ENCODE measurements around the gene SEMA3E. TPM values are rescaled to one million over a fixed set of nuclear protein-coding genes. Genes with fewer than 3 reads are reported as not detected.
"Not testable (repeated sequence)": the region's sequence is repeated elsewhere in the genome, so short reads cannot be mapped to it uniquely, and the experiment has no call there.

SEMA3E gene
- total RNA-seq, 1 experiment from 2014 or later: 4.1 TPM

DNA sequence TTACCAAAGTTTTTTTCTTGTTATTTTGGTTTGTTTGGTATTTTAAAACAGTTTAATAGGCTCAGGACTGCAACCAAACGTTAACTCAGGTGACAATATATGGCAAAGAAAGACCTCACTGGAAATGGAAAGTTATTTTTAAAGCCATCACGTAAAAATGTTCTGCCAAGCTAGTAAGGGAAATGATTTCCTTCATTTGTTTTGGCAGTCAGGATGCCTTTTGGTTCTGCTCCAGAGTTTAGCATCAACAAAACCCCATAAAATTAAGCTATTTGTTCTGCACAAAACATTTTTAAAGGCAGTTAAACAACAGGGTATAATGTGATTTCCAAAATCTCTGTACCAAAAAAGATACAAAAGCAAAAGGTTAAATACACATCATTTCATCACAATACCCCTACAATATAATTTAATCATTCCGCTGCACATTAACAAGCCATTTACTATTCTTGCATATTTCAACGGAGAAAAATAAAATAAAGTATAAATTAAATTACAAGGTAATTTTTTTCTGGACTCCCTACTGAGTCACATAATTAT, 172.4 kb downstream of the SEMA3E start:
- DNase-seq (ENCODE audit: low read depth, low spot score): no peak
- in situ Hi-C loops (cut with HindIII; ENCODE audit: low pct_unique_long_range_greater_than_20kb, low sequenced_read_pairs): no loop called here

DNA sequence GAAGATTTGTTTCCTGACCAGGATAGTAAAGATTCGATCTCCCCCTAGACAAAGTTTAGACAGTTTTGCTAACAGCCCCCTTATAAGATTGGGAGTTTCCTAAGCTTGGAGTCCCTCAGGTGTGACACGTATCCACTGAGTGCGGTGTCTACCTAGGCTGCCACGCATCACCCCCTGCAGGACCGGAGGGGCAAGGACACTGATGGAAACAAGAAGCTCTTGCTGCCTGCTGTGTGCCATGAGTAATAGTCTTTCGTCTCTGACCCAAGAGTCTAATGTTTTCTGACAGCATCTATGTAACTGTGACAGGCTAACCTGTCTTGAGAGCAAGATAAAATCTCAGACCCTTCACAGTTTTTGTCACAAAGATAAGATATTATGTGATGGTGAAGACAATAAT, 173.5 kb downstream of the SEMA3E start:
- in situ Hi-C loops (cut with HindIII; ENCODE audit: low pct_unique_long_range_greater_than_20kb, low sequenced_read_pairs): no loop called here

DNA sequence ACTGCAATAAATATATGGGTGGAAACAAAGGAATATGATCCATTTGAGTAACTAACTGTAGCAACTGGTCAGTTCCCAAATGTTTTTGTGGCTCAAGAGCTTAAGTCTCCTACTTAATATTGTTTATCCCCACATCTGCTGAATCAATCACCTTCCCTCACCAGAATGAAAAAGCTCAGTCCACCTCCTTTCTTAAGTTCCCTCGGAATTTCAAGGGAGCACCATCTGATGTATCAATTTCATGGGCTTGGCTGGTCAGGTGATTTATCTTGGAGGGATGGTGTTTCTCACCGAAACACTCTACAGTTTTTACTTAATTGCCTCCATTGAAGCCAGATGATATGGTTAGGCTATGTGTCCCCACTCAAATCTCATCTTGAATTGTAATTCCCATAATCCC, 176.6 kb downstream of the SEMA3E start:
- in situ Hi-C loops (cut with HindIII; ENCODE audit: low pct_unique_long_range_greater_than_20kb, low sequenced_read_pairs): no loop called here
- DNase-seq (ENCODE audit: low read depth, low spot score): no peak

More for the DNA sequence above, 173.5 kb downstream of the SEMA3E start:
- peak; percentile 41 for DNase-seq (ENCODE audit: low read depth, low spot score)

- DNase-seq (ENCODE audit: low read depth, low spot score): no peak
- in situ Hi-C loops (cut with HindIII; ENCODE audit: low pct_unique_long_range_greater_than_20kb, low sequenced_read_pairs): no loop called here
These were observed 179.4 kb downstream of the SEMA3E start for GRCh38 chr7:83469491-83469890.

GRCh38 chr7:83469076-83469475, 179.9 kb downstream of the SEMA3E start:
- in situ Hi-C loops (cut with HindIII; ENCODE audit: low pct_unique_long_range_greater_than_20kb, low sequenced_read_pairs): no loop called here
- peak; percentile 20 for DNase-seq (ENCODE audit: low read depth, low spot score)

DNA sequence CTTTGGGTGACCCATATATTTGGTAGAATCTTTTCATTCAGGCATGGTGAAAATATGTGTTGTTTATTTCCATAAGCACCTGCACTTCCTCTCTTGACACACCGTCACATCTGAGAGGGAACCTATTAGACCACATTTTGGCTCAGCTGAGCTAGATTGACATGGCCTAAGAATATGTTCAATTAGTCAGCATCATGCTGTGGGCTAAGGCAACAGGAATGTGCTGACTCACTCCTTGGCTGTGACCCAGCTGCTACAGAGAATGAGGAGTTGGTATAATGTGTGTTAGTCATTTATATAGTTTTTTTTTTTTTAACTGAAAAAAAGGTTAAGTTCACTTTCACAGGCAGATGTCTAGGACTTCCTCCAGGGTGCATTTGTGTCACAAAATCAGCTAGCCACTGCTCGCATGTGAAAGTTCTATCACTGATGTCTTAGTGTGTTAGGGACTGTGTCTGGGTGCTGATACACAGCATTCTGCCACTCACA, 180.6 kb downstream of the SEMA3E start:
- in situ Hi-C loops (cut with HindIII; ENCODE audit: low pct_unique_long_range_greater_than_20kb, low sequenced_read_pairs): no loop called here

DNA sequence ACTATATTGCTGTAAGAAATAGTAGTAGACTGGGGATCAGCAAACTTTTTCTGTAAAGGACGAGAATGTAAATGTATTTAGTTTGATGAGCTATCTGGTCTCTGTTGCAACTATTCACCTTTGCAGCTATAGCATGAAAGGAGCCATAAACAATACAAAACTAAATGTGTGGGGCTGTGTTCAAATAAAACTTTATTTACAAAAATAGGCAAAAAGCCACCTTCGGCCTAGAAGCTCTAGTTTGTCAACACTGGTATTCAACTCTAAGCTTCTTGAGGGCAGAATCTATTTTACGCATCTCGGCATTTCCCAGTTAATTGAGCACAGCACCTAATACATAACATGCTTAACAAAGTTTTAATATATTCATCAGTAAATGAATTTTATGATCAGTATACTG, 181.4 kb downstream of the SEMA3E start:
- in situ Hi-C loops (cut with HindIII; ENCODE audit: low pct_unique_long_range_greater_than_20kb, low sequenced_read_pairs): no loop called here
- DNase-seq (ENCODE audit: low read depth, low spot score): no peak

More for the DNA sequence above, 180.6 kb downstream of the SEMA3E start:
- peak; percentile 91 for DNase-seq (ENCODE audit: low read depth, low spot score)

GRCh38 chr7:83466956-83467355, 182.0 kb downstream of the SEMA3E start:
- in situ Hi-C loops (cut with HindIII; ENCODE audit: low pct_unique_long_range_greater_than_20kb, low sequenced_read_pairs): no loop called here
- no peak for DNase-seq (ENCODE audit: low read depth, low spot score)

DNA sequence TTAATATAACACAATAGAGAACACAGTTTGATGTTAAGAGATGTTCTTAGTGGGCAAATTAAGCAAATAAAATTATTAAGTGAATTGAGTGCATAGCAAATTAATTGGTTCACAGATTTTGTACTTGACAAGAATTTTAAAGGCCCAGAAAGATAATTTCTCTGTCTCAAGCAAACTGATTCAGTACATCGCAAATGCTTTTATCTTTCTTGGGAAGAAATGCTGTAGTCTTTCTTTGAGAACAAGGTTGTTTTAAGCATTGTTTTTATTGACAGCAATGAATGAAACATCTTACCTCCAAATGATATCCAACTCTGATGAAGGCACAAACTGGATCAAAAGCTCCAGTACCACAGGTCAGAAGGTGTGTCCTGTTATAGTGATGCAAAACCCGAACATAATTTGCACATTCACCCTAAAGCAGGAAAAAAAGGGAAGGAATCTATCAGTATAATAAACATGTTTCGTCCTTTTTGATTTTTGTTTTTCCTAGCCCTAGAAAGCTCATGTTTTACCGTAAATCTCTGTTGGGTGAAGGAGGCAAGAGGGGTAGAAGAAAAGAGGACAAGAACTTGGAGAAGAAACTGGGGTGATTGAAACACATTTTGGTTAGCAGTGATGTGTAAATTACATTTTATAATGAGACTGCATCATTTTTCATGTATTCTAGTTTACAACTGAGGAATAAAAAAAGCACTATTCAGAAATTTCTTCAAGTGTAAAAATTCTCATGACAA, 182.6 kb downstream of the SEMA3E start:
- in situ Hi-C loops (cut with HindIII; ENCODE audit: low pct_unique_long_range_greater_than_20kb, low sequenced_read_pairs): no loop called here
- no peak for DNase-seq (ENCODE audit: low read depth, low spot score)

DNA sequence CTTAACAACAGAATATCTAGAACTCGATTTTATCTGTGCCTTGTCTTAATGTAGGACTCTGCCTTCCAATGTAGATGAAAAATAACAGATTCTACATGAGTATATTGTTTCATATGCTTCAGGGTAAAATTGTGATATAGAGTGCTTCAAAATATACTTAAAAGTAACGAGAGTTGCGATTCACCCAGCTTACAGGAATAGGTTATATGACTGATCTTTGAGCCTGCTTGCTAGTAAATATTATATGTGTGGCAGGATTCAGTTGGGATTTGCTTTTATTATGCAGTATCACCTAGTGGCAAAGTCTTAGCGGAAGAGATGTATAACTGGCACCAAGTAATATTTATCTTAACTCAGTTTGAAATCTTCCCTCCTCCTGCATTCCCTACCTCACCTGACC, 183.3 kb downstream of the SEMA3E start:
- DNase-seq (ENCODE audit: low read depth, low spot score): no peak
- in situ Hi-C loops (cut with HindIII; ENCODE audit: low pct_unique_long_range_greater_than_20kb, low sequenced_read_pairs): no loop called here

- DNase-seq (ENCODE audit: low read depth, low spot score); in situ Hi-C loops (cut with HindIII; ENCODE audit: low pct_unique_long_range_greater_than_20kb, low sequenced_read_pairs): not testable (repeated sequence)
These were observed 187.1 kb downstream of the SEMA3E start for GRCh38 chr7:83461820-83462219.

DNA sequence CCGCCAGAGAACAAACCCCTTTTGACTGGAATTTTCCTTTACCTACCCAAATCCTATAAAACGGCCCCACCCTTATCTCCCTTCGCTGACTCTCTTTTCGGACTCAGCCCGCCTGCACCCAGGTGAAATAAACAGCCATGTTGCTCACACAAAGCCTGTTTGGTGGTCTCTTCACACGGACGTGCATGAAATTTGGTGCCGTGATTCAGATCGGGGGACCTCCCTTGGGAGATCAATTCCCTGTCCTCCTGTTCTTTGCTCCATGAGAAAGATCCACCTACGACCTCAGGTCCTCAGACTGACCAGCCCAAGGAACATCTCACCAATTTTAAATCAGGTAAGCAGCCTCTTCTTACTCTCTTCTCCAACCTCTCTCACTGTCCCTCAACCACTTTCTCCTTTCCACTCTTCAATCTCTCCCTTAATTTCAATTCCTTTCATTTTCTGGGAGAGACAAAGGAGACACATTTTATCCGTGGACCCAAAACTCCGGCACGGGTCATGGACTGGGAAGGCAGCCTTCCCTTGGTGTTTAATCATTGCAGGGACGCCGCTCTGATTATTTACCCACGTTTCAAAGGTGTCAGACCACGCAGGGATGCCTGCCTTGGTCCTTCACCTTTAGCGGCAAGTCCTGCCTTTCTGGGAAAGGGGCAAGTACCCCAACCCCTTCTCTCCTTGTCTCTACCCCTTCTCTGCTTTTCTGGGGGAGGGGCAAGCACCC, 188.8 kb downstream of the SEMA3E start:
- DNase-seq (ENCODE audit: low read depth, low spot score); in situ Hi-C loops (cut with HindIII; ENCODE audit: low pct_unique_long_range_greater_than_20kb, low sequenced_read_pairs): not testable (repeated sequence)

- in situ Hi-C loops (cut with HindIII; ENCODE audit: low pct_unique_long_range_greater_than_20kb, low sequenced_read_pairs); DNase-seq (ENCODE audit: low read depth, low spot score): not testable (repeated sequence)
These were observed 189.6 kb downstream of the SEMA3E start for GRCh38 chr7:83459101-83459929.

DNA sequence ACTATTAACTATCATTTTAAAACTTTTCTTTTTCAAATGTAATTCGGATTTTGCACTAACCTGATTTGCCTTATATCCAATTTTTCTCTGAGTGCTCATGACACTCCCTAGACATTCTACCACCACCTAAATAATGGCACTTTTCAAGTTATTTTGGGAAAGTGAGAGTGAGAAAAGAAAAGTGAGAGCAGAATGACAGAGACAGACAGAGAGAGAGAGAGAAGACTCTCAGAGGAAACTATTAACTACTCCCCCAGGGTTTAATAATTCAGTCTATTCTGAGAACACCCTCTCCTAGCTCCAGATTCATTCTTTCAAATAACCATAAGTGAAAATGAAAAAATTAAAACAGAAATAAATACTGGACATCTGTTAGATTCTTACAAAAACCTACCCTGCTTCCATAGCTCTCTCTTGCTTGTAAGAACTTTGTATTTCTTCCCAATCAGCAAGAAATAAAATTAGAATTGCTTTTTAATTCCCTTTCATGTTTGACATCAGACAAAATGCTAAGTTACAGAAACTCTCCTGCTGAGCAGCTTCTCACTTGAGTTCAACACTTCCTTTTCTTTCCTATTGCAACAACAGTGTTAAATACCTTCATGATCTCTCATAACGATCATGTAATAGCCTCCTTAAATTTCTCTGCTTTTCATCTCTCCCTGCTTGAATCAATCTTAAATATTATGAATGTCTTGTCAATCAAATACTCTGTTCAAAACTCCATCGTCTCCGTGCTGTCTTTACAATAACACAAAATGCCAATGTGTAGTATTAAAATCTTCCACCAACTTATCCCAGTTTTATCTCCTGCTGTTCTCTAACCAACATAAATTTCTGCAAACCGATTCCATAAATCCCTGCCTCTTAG, 191.7 kb downstream of the SEMA3E start:
- in situ Hi-C loops (cut with HindIII; ENCODE audit: low pct_unique_long_range_greater_than_20kb, low sequenced_read_pairs): no loop called here
- no peak for DNase-seq (ENCODE audit: low read depth, low spot score)

- DNase-seq (ENCODE audit: low read depth, low spot score): no peak
- in situ Hi-C loops (cut with HindIII; ENCODE audit: low pct_unique_long_range_greater_than_20kb, low sequenced_read_pairs): no loop called here
These were observed 192.5 kb downstream of the SEMA3E start for GRCh38 chr7:83456413-83456812.

DNA sequence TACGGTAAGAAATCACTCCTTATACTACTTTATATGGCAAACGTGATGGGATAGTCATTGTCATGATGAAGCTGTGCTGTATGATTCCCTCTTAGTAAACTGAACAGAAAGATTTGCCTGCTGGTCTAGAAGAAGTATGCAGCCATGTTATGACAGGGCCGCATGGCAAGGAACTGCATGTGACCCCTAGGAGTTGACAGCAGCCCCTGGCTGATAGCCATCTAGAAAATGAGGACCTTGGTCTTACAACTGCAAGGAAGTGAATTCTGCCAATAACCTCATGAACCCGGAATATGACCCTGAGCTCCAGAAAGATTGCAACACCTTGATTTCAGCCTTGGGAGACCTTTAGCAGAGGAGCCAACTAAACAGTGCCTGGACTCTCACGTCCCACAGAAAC, 193.3 kb downstream of the SEMA3E start:
- in situ Hi-C loops (cut with HindIII; ENCODE audit: low pct_unique_long_range_greater_than_20kb, low sequenced_read_pairs): no loop called here

DNA sequence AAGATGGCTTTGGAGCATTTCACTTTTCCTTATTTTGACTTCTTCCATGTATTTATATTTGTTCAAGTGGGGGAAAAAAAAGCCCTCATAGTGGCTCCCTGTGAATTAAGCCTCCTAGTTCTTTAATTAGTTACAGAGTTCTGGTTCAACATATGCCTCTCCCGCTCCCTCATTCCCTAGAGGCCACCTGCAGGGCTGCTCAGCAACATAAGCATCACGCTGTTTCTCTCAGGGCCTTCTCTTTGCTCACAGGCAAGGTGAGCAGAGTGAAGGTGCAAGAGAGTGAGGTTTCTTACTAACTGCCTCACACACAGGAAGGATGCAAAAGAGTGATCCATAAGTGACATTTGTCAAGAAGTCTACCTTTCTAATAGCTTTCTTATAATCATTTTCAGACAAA, 196.7 kb downstream of the SEMA3E start:
- in situ Hi-C loops (cut with HindIII; ENCODE audit: low pct_unique_long_range_greater_than_20kb, low sequenced_read_pairs): no loop called here

More for the DNA sequence above, 193.3 kb downstream of the SEMA3E start:
- no peak for DNase-seq (ENCODE audit: low read depth, low spot score)

More for the DNA sequence above, 196.7 kb downstream of the SEMA3E start:
- DNase-seq (ENCODE audit: low read depth, low spot score): no peak
